HepG2 (cell line): ENCODE measurements around the gene PSMA7. TPM values are rescaled to one million over a fixed set of nuclear protein-coding genes. Genes with fewer than 3 reads are reported as not detected.
A peak's percentile ranks its signal among the peaks of the same experiment; 100 is the strongest.

Experiments
- ARID3A ChIP-seq: IDR thresholded peaks from 2 replicates; pipeline ENCODE4 v1.6.1; 2012; ENCODE audit warnings: low read depth, low read length, improper control_type of control experiment
- HDAC2 ChIP-seq: sonication (generic); formaldehyde crosslinking; IDR thresholded peaks from 2 replicates; pipeline ENCODE4 v1.4.0; 2020; ENCODE audit warnings: missing genetic modification reagents
- HNRNPK ChIP-seq: fragments of 200-400 bp; formaldehyde crosslinking; IDR thresholded peaks from 2 replicates; pipeline ENCODE4 v1.6.1; 2018; ENCODE audit warnings: low read length, low read depth, moderate library complexity, mild to moderate bottlenecking; ENCODE audit not compliant: poor library complexity, severe bottlenecking
- MIER3 ChIP-seq: IDR thresholded peaks from 2 replicates; pipeline ENCODE4 v1.6.1; 2016; ENCODE audit warnings: missing compliant biosample characterization, borderline replicate concordance
- ZBTB7A ChIP-seq: sonication (generic); formaldehyde crosslinking; IDR thresholded peaks from 2 replicates; pipeline ENCODE4 v1.8.0; 2022; ENCODE audit warnings: mild to moderate bottlenecking, missing genetic modification reagents
- ZNF605 ChIP-seq: sonication (generic); formaldehyde crosslinking; IDR thresholded peaks from 2 replicates; pipeline ENCODE4 v1.8.0; 2022; ENCODE audit warnings: mild to moderate bottlenecking, missing genetic modification reagents
- ZNF616 ChIP-seq: sonication (generic); formaldehyde crosslinking; IDR thresholded peaks from 2 replicates; pipeline ENCODE4 v1.5.0; 2020; ENCODE audit warnings: low read depth, mild to moderate bottlenecking, missing genetic modification reagents
- ZNF781 ChIP-seq: sonication (generic); formaldehyde crosslinking; IDR thresholded peaks from 2 replicates; pipeline ENCODE4 v1.5.1; 2020; ENCODE audit warnings: borderline replicate concordance, mild to moderate bottlenecking, missing genetic modification reagents; ENCODE audit errors: not compliant biosample characterization
- ZSCAN21 ChIP-seq: sonication (generic); formaldehyde crosslinking; IDR thresholded peaks from 2 replicates; pipeline ENCODE4 v1.8.0; 2022; ENCODE audit warnings: mild to moderate bottlenecking, missing genetic modification reagents, moderate library complexity, borderline replicate concordance
- polyA plus RNA-seq, 8 experiments: library from polyadenylated mRNA; depleted of rRNA in 3 of 8; stranded (reverse) in 7 of 8; unstranded in 1 of 8; fragments of >200 nt; fragmentation: Illumina TruSeq in 4 of 8; extraction: Trizol in 4 of 8; gene quantifications; 2 replicates each; pipeline versions ENCODE4 v1.2.1 to v1.2.3, GENCODE V29; 2011 to 2016; ENCODE audit warnings: low read depth in 4 of 8, missing spikeins in 1 of 8, mixed read lengths in 1 of 8; ENCODE audit not compliant: insufficient read depth in 1 of 8
- total RNA-seq, 5 experiments: library from RNA; depleted of rRNA; stranded (reverse); fragments of >200 nt; fragmentation: Illumina TruSeq; extraction: Trizol; gene quantifications; 2 replicates each; pipeline ENCODE4 v1.2.3, GENCODE V29; 2016; ENCODE audit warnings: low read depth in 1 of 5
- TF ChIP-seq, protein P1 (sequence below): sonication (generic); formaldehyde crosslinking; IDR thresholded peaks from 2 replicates; pipeline ENCODE4 v1.5.0; 2020; ENCODE audit warnings: mild to moderate bottlenecking, missing genetic modification reagents, borderline replicate concordance
- TF ChIP-seq, protein P2 (sequence below): fragments of 450-650 bp; IDR thresholded peaks from 2 replicates; pipeline ENCODE4 v1.6.1; 2017; ENCODE audit warnings: mild to moderate bottlenecking

The PSMA7 gene
- total and polyA plus RNA-seq, 2 of the 13 experiments (the other 11 are each of a cell fraction or from before 2014, with no cell fraction given), result 531 to 631 TPM

GRCh38 chr20:62119591-62120364 lies 23.4 kb downstream of the PSMA7 start (continued):
- TF ChIP-seq, protein P1, sequence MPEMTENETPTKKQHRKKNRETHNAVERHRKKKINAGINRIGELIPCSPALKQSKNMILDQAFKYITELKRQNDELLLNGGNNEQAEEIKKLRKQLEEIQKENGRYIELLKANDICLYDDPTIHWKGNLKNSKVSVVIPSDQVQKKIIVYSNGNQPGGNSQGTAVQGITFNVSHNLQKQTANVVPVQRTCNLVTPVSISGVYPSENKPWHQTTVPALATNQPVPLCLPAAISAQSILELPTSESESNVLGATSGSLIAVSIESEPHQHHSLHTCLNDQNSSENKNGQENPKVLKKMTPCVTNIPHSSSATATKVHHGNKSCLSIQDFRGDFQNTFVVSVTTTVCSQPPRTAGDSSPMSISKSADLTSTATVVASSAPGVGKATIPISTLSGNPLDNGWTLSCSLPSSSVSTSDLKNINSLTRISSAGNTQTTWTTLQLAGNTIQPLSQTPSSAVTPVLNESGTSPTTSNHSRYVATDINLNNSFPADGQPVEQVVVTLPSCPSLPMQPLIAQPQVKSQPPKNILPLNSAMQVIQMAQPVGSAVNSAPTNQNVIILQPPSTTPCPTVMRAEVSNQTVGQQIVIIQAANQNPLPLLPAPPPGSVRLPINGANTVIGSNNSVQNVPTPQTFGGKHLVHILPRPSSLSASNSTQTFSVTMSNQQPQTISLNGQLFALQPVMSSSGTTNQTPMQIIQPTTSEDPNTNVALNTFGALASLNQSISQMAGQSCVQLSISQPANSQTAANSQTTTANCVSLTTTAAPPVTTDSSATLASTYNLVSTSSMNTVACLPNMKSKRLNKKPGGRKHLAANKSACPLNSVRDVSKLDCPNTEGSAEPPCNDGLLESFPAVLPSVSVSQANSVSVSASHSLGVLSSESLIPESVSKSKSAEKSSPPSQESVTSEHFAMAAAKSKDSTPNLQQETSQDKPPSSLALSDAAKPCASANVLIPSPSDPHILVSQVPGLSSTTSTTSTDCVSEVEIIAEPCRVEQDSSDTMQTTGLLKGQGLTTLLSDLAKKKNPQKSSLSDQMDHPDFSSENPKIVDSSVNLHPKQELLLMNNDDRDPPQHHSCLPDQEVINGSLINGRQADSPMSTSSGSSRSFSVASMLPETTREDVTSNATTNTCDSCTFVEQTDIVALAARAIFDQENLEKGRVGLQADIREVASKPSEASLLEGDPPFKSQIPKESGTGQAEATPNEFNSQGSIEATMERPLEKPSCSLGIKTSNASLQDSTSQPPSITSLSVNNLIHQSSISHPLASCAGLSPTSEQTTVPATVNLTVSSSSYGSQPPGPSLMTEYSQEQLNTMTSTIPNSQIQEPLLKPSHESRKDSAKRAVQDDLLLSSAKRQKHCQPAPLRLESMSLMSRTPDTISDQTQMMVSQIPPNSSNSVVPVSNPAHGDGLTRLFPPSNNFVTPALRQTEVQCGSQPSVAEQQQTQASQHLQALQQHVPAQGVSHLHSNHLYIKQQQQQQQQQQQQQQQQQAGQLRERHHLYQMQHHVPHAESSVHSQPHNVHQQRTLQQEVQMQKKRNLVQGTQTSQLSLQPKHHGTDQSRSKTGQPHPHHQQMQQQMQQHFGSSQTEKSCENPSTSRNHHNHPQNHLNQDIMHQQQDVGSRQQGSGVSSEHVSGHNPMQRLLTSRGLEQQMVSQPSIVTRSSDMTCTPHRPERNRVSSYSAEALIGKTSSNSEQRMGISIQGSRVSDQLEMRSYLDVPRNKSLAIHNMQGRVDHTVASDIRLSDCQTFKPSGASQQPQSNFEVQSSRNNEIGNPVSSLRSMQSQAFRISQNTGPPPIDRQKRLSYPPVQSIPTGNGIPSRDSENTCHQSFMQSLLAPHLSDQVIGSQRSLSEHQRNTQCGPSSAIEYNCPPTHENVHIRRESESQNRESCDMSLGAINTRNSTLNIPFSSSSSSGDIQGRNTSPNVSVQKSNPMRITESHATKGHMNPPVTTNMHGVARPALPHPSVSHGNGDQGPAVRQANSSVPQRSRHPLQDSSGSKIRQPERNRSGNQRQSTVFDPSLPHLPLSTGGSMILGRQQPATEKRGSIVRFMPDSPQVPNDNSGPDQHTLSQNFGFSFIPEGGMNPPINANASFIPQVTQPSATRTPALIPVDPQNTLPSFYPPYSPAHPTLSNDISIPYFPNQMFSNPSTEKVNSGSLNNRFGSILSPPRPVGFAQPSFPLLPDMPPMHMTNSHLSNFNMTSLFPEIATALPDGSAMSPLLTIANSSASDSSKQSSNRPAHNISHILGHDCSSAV, result no peak
- no peak; the same call in 1 of the 2 replicates for TF ChIP-seq MIER3 (CRISPR knock-in tag)
- no peak for TF ChIP-seq ZNF605 (CRISPR knock-in tag)
- peak; percentile 51; the same call in 1 of the 2 replicates for TF ChIP-seq HDAC2 (CRISPR knock-in tag)
- TF ChIP-seq, protein P2, sequence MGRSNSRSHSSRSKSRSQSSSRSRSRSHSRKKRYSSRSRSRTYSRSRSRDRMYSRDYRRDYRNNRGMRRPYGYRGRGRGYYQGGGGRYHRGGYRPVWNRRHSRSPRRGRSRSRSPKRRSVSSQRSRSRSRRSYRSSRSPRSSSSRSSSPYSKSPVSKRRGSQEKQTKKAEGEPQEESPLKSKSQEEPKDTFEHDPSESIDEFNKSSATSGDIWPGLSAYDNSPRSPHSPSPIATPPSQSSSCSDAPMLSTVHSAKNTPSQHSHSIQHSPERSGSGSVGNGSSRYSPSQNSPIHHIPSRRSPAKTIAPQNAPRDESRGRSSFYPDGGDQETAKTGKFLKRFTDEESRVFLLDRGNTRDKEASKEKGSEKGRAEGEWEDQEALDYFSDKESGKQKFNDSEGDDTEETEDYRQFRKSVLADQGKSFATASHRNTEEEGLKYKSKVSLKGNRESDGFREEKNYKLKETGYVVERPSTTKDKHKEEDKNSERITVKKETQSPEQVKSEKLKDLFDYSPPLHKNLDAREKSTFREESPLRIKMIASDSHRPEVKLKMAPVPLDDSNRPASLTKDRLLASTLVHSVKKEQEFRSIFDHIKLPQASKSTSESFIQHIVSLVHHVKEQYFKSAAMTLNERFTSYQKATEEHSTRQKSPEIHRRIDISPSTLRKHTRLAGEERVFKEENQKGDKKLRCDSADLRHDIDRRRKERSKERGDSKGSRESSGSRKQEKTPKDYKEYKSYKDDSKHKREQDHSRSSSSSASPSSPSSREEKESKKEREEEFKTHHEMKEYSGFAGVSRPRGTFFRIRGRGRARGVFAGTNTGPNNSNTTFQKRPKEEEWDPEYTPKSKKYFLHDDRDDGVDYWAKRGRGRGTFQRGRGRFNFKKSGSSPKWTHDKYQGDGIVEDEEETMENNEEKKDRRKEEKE, result no peak
- peak; percentile 6; the same call in 1 of the 2 replicates for TF ChIP-seq ZNF616
- TF ChIP-seq HNRNPK, result no peak
- peak; percentile 5; the same call in 1 of the 2 replicates for TF ChIP-seq ARID3A
- no peak for TF ChIP-seq ZSCAN21 (CRISPR knock-in tag)
- no peak; the same call in 1 of the 2 replicates for TF ChIP-seq ZBTB7A (CRISPR knock-in tag)
- no peak for TF ChIP-seq ZNF781
